Activated naive CD8-positive, alpha-beta T cell treated with anti-CD3 and anti-CD28 coated beads for 36 hours (primary cell): ENCODE measurements around the gene TFEB. TPM values are rescaled to one million over a fixed set of nuclear protein-coding genes. Genes with fewer than 3 reads are reported as not detected.

Source experiments
- DNase-seq: peaks from one replicate; pipeline ENCODE4 v3.0.0; 2021
- H3K27ac Mint-ChIP-seq: one replicate; pipeline ENCODE4 v1.8.0; 2022; ENCODE audit warnings: mild to moderate bottlenecking, moderate library complexity, mixed read lengths
- H3K27me3 Mint-ChIP-seq: one replicate; pipeline ENCODE4 v1.8.0; 2022; ENCODE audit warnings: mild to moderate bottlenecking, mixed read lengths
- H3K36me3 Mint-ChIP-seq: one replicate; pipeline ENCODE4 v1.8.0; 2021; ENCODE audit warnings: mild to moderate bottlenecking, mixed read lengths
- H3K4me1 Mint-ChIP-seq: one replicate; pipeline ENCODE4 v1.8.0; 2021; ENCODE audit warnings: mixed read lengths
- H3K4me3 Mint-ChIP-seq: one replicate; pipeline ENCODE4 v1.8.0; 2022; ENCODE audit warnings: mild to moderate bottlenecking, moderate library complexity, mixed read lengths
- H3K9me3 Mint-ChIP-seq: one replicate; pipeline ENCODE4 v1.8.0; 2022; ENCODE audit warnings: mixed read lengths
- total RNA-seq, 2 experiments: library from RNA; stranded (reverse); gene quantifications; one replicate each; pipeline ENCODE4 v1.2.3, GENCODE V29; 2021

The TFEB gene
- total RNA-seq, 2 experiments from 2014 or later, result 9.3 to 11.5 TPM

- no peak overlapping the region for H3K27ac Mint-ChIP-seq
Measured at GRCh38 chr6:41724586-41725501, 10.6 kb downstream of the TFEB start.

GRCh38 chr6:41724228-41724580, 11.2 kb downstream of the TFEB start:
- H3K9me3 Mint-ChIP-seq, result no peaks in the 10 kb centered on the region
- H3K4me3 Mint-ChIP-seq, result no peak overlapping the region

More at GRCh38 chr6:41724586-41725501, 10.6 kb downstream of the TFEB start:
- H3K36me3 Mint-ChIP-seq, result no peaks in the 10 kb centered on the region
- DNase-seq, result no peak
- H3K9me3 Mint-ChIP-seq, result no peaks in the 10 kb centered on the region
- no peaks in the 10 kb centered on the region for H3K27me3 Mint-ChIP-seq
- H3K4me3 Mint-ChIP-seq, result no peak overlapping the region
- H3K4me1 Mint-ChIP-seq, result peaks cover 9% of the 10 kb centered on the region

GRCh38 chr6:41723530-41724227, 11.7 kb downstream of the TFEB start:
- no peak overlapping the region for H3K4me3 Mint-ChIP-seq
- H3K27ac Mint-ChIP-seq, result peak overlapping the region; percentile 66
- no peak for DNase-seq
- H3K9me3 Mint-ChIP-seq, result no peaks in the 10 kb centered on the region
- H3K36me3 Mint-ChIP-seq, result no peaks in the 10 kb centered on the region
- no peaks in the 10 kb centered on the region for H3K27me3 Mint-ChIP-seq
- H3K4me1 Mint-ChIP-seq, result peaks cover 7% of the 10 kb centered on the region

More at GRCh38 chr6:41724228-41724580, 11.2 kb downstream of the TFEB start:
- Mint-ChIP-seq H3K27me3 (no peaks in the 10 kb centered on the region), H3K4me1 (peaks cover 9% of the 10 kb centered on the region), H3K36me3 (no peaks in the 10 kb centered on the region), H3K27ac (no peak overlapping the region)
- DNase-seq, result no peak

GRCh38 chr6:41722969-41723529, 12.4 kb downstream of the TFEB start:
- no peak for DNase-seq
- no peaks in the 10 kb centered on the region for H3K9me3 Mint-ChIP-seq
- H3K4me1 Mint-ChIP-seq, result peaks cover 6% of the 10 kb centered on the region
- H3K36me3 Mint-ChIP-seq, result no peaks in the 10 kb centered on the region
- no peak overlapping the region for H3K4me3 Mint-ChIP-seq
- H3K27ac Mint-ChIP-seq, result no peak overlapping the region
- no peaks in the 10 kb centered on the region for H3K27me3 Mint-ChIP-seq

GRCh38 chr6:41721414-41721813, 14.0 kb downstream of the TFEB start:
- DNase-seq, result no peak
- Mint-ChIP-seq H3K4me3 (no peak overlapping the region), H3K27ac (no peak overlapping the region), H3K27me3 (no peaks in the 10 kb centered on the region), H3K36me3 (no peaks in the 10 kb centered on the region), H3K9me3 (no peaks in the 10 kb centered on the region), H3K4me1 (peaks cover 10% of the 10 kb centered on the region)

GRCh38 chr6:41720783-41721182, 14.6 kb downstream of the TFEB start:
- DNase-seq, result no peak
- Mint-ChIP-seq H3K27me3 (no peaks in the 10 kb centered on the region), H3K27ac (no peak overlapping the region), H3K4me1 (peaks cover 16% of the 10 kb centered on the region), H3K36me3 (no peaks in the 10 kb centered on the region), H3K9me3 (no peaks in the 10 kb centered on the region), H3K4me3 (no peak overlapping the region)

GRCh38 chr6:41720262-41720620, 15.2 kb downstream of the TFEB start:
- Mint-ChIP-seq H3K4me3 (no peak overlapping the region), H3K36me3 (no peaks in the 10 kb centered on the region), H3K27me3 (no peaks in the 10 kb centered on the region), H3K27ac (no peak overlapping the region), H3K4me1 (peaks cover 19% of the 10 kb centered on the region), H3K9me3 (no peaks in the 10 kb centered on the region)
- DNase-seq, result no peak

- no peak for DNase-seq
- no peaks in the 10 kb centered on the region for H3K27me3 Mint-ChIP-seq
- H3K36me3 Mint-ChIP-seq, result no peaks in the 10 kb centered on the region
- no peaks in the 10 kb centered on the region for H3K9me3 Mint-ChIP-seq
- no peak overlapping the region for H3K27ac Mint-ChIP-seq
- H3K4me3 Mint-ChIP-seq, result no peak overlapping the region
- H3K4me1 Mint-ChIP-seq, result peaks cover 19% of the 10 kb centered on the region
Measured at GRCh38 chr6:41719436-41720261, 15.8 kb downstream of the TFEB start.

GRCh38 chr6:41718828-41719227, 16.6 kb downstream of the TFEB start:
- no peak for DNase-seq
- Mint-ChIP-seq H3K27me3 (no peaks in the 10 kb centered on the region), H3K9me3 (no peaks in the 10 kb centered on the region), H3K27ac (no peak overlapping the region), H3K36me3 (no peaks in the 10 kb centered on the region), H3K4me1 (peaks cover 22% of the 10 kb centered on the region), H3K4me3 (no peak overlapping the region)

GRCh38 chr6:41717392-41717736, 18.0 kb downstream of the TFEB start:
- H3K9me3 Mint-ChIP-seq, result no peaks in the 10 kb centered on the region
- peaks cover 27% of the 10 kb centered on the region for H3K4me1 Mint-ChIP-seq
- H3K27ac Mint-ChIP-seq, result no peak overlapping the region
- DNase-seq, result no peak
- no peak overlapping the region for H3K4me3 Mint-ChIP-seq
- no peaks in the 10 kb centered on the region for H3K27me3 Mint-ChIP-seq
- H3K36me3 Mint-ChIP-seq, result no peaks in the 10 kb centered on the region

- no peaks in the 10 kb centered on the region for H3K27me3 Mint-ChIP-seq
- H3K4me1 Mint-ChIP-seq, result peaks cover 27% of the 10 kb centered on the region
- no peak for DNase-seq
- H3K27ac Mint-ChIP-seq, result no peak overlapping the region
- H3K36me3 Mint-ChIP-seq, result no peaks in the 10 kb centered on the region
- H3K4me3 Mint-ChIP-seq, result no peak overlapping the region
- H3K9me3 Mint-ChIP-seq, result no peaks in the 10 kb centered on the region
Measured at GRCh38 chr6:41716516-41717391, 18.7 kb downstream of the TFEB start.

GRCh38 chr6:41715795-41716515, 19.5 kb downstream of the TFEB start:
- Mint-ChIP-seq H3K27ac (no peak overlapping the region), H3K9me3 (no peaks in the 10 kb centered on the region)
- no peak for DNase-seq

GRCh38 chr6:41714556-41715273, 20.7 kb downstream of the TFEB start:
- DNase-seq, result no peak
- no peaks in the 10 kb centered on the region for H3K27me3 Mint-ChIP-seq
- no peaks in the 10 kb centered on the region for H3K36me3 Mint-ChIP-seq
- no peak overlapping the region for H3K27ac Mint-ChIP-seq
- peaks cover 27% of the 10 kb centered on the region for H3K4me1 Mint-ChIP-seq
- H3K4me3 Mint-ChIP-seq, result no peak overlapping the region
- H3K9me3 Mint-ChIP-seq, result no peaks in the 10 kb centered on the region

More at GRCh38 chr6:41715795-41716515, 19.5 kb downstream of the TFEB start:
- H3K36me3 Mint-ChIP-seq, result no peaks in the 10 kb centered on the region
- no peaks in the 10 kb centered on the region for H3K27me3 Mint-ChIP-seq
- H3K4me3 Mint-ChIP-seq, result no peak overlapping the region
- peaks cover 27% of the 10 kb centered on the region for H3K4me1 Mint-ChIP-seq
